GM12864 (cell line): Measurements from ENCODE around the gene TP53.

ENCODE experiments used
- DNase-seq: peaks from one replicate; pipeline ENCODE4 v3.0.0-alpha.2; 2011; ENCODE audit warnings: low read depth
- H3K4me3 ChIP-seq: 2 replicates; pipeline ENCODE4 v1.5.1; 2011; ENCODE audit warnings: mild to moderate bottlenecking, low read depth, low read length, control low read depth
- CTCF ChIP-seq: IDR thresholded peaks from 2 replicates; pipeline ENCODE4 v1.5.1; 2011; ENCODE audit warnings: low read depth, mild to moderate bottlenecking, moderate library complexity, low read length, control low read depth, inconsistent platforms; ENCODE audit errors: missing control alignments

The TP53 gene

DNA sequence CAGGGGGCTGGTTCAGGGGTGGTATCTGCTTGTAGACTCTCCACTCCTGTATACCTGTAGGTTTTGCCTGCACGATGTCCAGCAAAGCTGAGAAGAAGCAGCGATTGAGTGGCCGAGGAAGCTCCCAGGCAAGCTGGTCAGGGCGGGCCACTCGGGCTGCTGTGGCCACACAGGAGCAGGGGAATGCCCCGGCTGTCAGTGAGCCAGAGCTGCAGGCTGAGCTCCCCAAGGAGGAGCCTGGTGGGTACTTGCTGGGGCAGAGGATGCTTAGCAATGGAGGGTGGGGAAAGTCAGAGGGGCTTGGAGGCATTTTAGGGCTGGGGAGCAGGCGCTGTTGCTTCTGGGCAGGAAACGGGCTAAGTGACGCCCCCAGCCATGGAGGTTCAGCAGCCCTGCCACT is 32.4 kb upstream of the TP53 start:
- H3K4me3 ChIP-seq = no peak overlapping the region
- no peak for DNase-seq
- TF ChIP-seq CTCF = no peak

- TF ChIP-seq CTCF = no peak
- DNase-seq = no peak
- H3K4me3 ChIP-seq = no peak overlapping the region
Measured at GRCh38 chr17:7717756-7718350, 30.6 kb upstream of the TP53 start.

DNA sequence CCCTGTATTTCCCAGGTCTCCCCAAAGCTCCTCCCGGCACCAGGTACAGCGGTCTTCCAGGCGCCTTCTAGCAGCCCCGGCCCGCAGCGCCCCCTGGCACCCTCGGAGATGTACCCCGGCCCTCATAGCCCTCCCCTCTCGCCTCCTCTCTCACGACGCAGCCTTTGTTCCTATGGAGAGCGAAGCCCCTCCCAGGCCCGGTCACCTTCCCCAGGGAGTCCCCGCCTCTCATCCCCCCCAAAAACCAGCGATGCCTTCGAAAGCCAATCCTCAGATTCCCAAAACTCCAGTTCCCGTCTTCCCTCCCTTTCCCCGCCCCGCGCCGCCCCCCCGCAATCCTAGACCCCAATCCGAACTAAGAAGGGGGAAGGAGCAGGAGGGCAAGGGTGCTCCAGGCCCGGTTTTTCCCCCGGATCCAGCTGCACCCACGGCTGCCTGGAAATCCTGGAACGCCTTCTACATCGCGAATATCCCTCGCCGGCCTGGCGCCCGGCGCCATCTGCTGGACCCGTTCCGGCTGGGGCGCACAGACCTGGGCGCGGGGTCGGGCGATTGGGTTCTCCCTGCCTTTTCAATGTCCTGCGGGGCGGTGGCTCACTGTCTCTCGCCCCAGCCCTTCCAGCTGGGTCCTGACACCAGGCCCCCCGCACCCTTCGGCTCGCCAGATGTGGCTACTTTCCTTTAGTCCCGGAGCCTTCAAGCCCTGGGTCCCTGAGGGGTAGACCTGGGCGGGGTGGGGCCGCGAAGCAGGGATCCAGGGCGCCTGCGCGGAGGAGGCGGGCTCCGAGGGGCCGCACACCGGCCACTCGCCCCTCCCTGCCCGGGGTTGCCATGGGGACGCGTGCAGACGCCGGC is 29.8 kb upstream of the TP53 start, which contains the start of gene DNAH2:
TSS of gene DNAH2 (plus strand) at position 844 of the 855 bp plus-strand sequence. CDS start 1,991 bp downstream, outside the sequence.
- no peak for DNase-seq
- peak; percentile 44 for TF ChIP-seq CTCF

GRCh38 chr17:7715936-7716886 is 28.9 kb upstream of the TP53 start:
- no peak for TF ChIP-seq CTCF
- H3K4me3 ChIP-seq = no peak overlapping the region
- no peak for DNase-seq

More for the DNA sequence above, 29.8 kb upstream of the TP53 start, which contains the start of gene DNAH2:
- H3K4me3 ChIP-seq = peak within 1 kb of the TSS; percentile 15

- H3K4me3 ChIP-seq = no peak overlapping the region
- no peak for TF ChIP-seq CTCF
- DNase-seq = no peak
Measured at GRCh38 chr17:7714721-7715594, 27.7 kb upstream of the TP53 start.

GRCh38 chr17:7713782-7714181 is 26.5 kb upstream of the TP53 start:
- DNase-seq = no peak
- no peak for TF ChIP-seq CTCF
- no peak overlapping the region for H3K4me3 ChIP-seq
